Measurements from ENCODE around the gene CNTNAP5.

The CNTNAP5 gene

GRCh38 chr2:124281541-124281940 lies 256.5 kb downstream of the CNTNAP5 start:
- no peak for DNase-seq

GRCh38 chr2:124283096-124283495 lies 258.0 kb downstream of the CNTNAP5 start:
- DNase-seq: no peak

- no peak for DNase-seq
These were observed 261.1 kb downstream of the CNTNAP5 start for GRCh38 chr2:124286089-124286783.

GRCh38 chr2:124289060-124289459 lies 264.0 kb downstream of the CNTNAP5 start:
- no peak for DNase-seq

- no peak for DNase-seq
These were observed 264.5 kb downstream of the CNTNAP5 start for GRCh38 chr2:124289615-124290014.

GRCh38 chr2:124296470-124296869 lies 271.4 kb downstream of the CNTNAP5 start:
- no peak for DNase-seq

- no peak for DNase-seq
These were observed 276.8 kb downstream of the CNTNAP5 start for GRCh38 chr2:124301915-124302314.

GRCh38 chr2:124308319-124309062 lies 283.4 kb downstream of the CNTNAP5 start:
- DNase-seq: no peak

GRCh38 chr2:124309563-124310138 lies 284.6 kb downstream of the CNTNAP5 start:
- DNase-seq: no peak

GRCh38 chr2:124310671-124311070 lies 285.6 kb downstream of the CNTNAP5 start:
- no peak for DNase-seq

- DNase-seq: no peak
These were observed 289.0 kb downstream of the CNTNAP5 start for GRCh38 chr2:124314084-124314483.

GRCh38 chr2:124315221-124315880 lies 290.3 kb downstream of the CNTNAP5 start:
- no peak for DNase-seq

GRCh38 chr2:124316133-124316532 lies 291.0 kb downstream of the CNTNAP5 start:
- no peak for DNase-seq

GRCh38 chr2:124316881-124317605 lies 292.0 kb downstream of the CNTNAP5 start:
- DNase-seq: no peak

GRCh38 chr2:124317628-124318027 lies 292.5 kb downstream of the CNTNAP5 start:
- no peak for DNase-seq

GRCh38 chr2:124318913-124319312 lies 293.8 kb downstream of the CNTNAP5 start:
- no peak for DNase-seq

GRCh38 chr2:124319577-124319976 lies 294.5 kb downstream of the CNTNAP5 start:
- DNase-seq: no peak

- no peak for DNase-seq
These were observed 295.1 kb downstream of the CNTNAP5 start for GRCh38 chr2:124320051-124320688.

- DNase-seq: no peak
These were observed 298.2 kb downstream of the CNTNAP5 start for GRCh38 chr2:124323321-124323720.

- DNase-seq: no peak
These were observed 300.8 kb downstream of the CNTNAP5 start for GRCh38 chr2:124325667-124326440.

- DNase-seq: no peak
These were observed 302.2 kb downstream of the CNTNAP5 start for GRCh38 chr2:124327303-124327702.

- DNase-seq: no peak
These were observed 303.3 kb downstream of the CNTNAP5 start for GRCh38 chr2:124328397-124328796.
